ENCODE results near the gene PCSK6. TPM values are rescaled to one million over a fixed set of nuclear protein-coding genes. Genes with fewer than 3 reads are reported as not detected.

Gene PCSK6
- total RNA-seq, 1 donor from 2014 or later: 3.8 TPM

DNA sequence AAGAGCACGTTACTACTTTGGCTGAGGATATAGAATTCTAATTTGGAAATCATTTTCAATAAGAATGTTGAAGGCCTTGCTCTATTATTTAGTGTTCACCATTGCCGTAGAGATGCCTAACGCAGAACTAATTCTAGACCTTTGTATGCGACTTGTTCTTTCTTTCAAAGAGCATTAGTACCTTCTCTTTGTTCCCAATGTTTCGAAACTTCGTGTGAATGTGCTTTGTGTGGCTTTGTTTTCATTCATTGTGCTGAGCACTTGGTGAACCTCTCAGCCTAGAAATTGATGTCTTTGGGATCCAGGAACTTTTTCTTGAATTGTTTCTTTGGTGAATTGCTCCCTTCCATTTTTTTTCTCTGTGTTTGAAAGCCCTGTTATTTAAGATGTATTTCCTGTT lies 19.8 kb upstream of the PCSK6 start:
- Mint-ChIP-seq H3K4me3 (ENCODE audit: unreplicated experiment) (no peak overlapping the region), H3K4me1 (ENCODE audit: low read depth, unreplicated experiment) (peaks cover 2% of the 10 kb centered on the region), H3K27ac (ENCODE audit: unreplicated experiment) (no peak overlapping the region), H3K9me3 (ENCODE audit: unreplicated experiment) (no peaks in the 10 kb centered on the region), H3K36me3 (ENCODE audit: unreplicated experiment) (peaks cover 5% of the 10 kb centered on the region), H3K27me3 (ENCODE audit: unreplicated experiment) (peaks cover 2% of the 10 kb centered on the region)
- no peak for DNase-seq
- TF ChIP-seq, protein P1, sequence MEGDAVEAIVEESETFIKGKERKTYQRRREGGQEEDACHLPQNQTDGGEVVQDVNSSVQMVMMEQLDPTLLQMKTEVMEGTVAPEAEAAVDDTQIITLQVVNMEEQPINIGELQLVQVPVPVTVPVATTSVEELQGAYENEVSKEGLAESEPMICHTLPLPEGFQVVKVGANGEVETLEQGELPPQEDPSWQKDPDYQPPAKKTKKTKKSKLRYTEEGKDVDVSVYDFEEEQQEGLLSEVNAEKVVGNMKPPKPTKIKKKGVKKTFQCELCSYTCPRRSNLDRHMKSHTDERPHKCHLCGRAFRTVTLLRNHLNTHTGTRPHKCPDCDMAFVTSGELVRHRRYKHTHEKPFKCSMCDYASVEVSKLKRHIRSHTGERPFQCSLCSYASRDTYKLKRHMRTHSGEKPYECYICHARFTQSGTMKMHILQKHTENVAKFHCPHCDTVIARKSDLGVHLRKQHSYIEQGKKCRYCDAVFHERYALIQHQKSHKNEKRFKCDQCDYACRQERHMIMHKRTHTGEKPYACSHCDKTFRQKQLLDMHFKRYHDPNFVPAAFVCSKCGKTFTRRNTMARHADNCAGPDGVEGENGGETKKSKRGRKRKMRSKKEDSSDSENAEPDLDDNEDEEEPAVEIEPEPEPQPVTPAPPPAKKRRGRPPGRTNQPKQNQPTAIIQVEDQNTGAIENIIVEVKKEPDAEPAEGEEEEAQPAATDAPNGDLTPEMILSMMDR (IDR thresholded peaks at IDR 0.05; ENCODE audit: partially characterized antibody, unreplicated experiment): no peak

DNA sequence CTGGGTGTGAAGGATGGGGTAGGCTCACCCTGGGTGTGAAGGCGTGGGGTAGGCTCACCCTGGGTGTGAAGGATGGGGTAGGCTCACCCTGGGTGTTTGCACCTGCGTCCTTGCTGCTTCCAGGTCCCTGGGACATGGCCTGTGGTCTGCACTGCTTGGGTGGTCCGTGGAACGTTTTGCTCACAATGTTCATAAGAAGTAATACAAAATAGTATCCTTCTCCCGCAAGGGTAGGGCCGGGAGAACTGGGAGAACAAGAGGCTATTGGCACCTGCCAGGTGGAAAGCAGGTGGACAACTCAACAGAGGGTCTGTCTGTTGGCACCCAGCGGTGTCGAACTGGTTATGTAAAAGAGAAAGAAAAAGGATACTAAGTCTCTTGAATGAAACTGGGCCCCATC lies 17.0 kb upstream of the PCSK6 start:
- no peak overlapping the region for H3K4me3 Mint-ChIP-seq (ENCODE audit: unreplicated experiment)
- no peak for DNase-seq
- TF ChIP-seq, protein P1 (IDR thresholded peaks at IDR 0.05; ENCODE audit: partially characterized antibody, unreplicated experiment): no peak
- H3K9me3 Mint-ChIP-seq (ENCODE audit: unreplicated experiment): no peaks in the 10 kb centered on the region
- H3K27me3 Mint-ChIP-seq (ENCODE audit: unreplicated experiment): peaks cover 2% of the 10 kb centered on the region
- H3K36me3 Mint-ChIP-seq (ENCODE audit: unreplicated experiment): no peaks in the 10 kb centered on the region
- H3K4me1 Mint-ChIP-seq (ENCODE audit: low read depth, unreplicated experiment): peaks cover 2% of the 10 kb centered on the region
- H3K27ac Mint-ChIP-seq (ENCODE audit: unreplicated experiment): no peak overlapping the region

DNA sequence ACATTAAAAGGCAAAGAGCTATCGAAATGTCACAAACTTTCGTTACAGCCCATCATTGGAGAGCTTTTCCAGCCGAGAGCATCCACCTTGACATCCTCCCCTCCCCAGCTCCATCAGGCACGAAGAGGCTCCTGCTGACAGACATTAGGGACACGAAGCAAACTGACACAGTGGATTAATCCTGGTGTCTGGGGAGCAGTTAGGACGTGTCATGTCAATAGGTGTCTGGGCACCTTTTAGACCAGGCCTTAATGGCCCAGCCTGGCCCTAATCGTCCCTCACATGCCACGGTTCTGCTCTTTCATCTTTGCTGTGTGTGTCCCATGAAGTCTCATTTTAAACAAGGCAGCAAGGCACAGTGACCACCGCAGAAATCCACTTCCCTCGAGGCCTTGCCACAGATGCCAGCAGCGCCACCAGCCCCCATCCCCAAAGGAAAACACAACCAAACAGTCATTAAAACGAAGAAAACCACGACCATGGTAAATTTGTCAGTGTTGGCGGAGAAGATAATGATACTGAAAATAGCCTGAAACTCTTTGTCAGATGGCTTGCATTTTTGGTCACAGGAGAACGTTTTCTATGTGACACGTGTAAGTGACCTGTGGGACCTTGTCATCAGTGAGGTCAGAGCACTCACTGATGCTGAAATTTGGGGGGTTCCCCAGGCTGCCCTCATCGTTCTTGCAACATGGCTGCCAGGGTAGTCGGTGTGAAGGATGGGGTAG lies 16.3 kb upstream of the PCSK6 start:
- Mint-ChIP-seq H3K27me3 (ENCODE audit: unreplicated experiment) (peaks cover 4% of the 10 kb centered on the region), H3K4me3 (ENCODE audit: unreplicated experiment) (no peak overlapping the region), H3K36me3 (ENCODE audit: unreplicated experiment) (no peaks in the 10 kb centered on the region)

DNA sequence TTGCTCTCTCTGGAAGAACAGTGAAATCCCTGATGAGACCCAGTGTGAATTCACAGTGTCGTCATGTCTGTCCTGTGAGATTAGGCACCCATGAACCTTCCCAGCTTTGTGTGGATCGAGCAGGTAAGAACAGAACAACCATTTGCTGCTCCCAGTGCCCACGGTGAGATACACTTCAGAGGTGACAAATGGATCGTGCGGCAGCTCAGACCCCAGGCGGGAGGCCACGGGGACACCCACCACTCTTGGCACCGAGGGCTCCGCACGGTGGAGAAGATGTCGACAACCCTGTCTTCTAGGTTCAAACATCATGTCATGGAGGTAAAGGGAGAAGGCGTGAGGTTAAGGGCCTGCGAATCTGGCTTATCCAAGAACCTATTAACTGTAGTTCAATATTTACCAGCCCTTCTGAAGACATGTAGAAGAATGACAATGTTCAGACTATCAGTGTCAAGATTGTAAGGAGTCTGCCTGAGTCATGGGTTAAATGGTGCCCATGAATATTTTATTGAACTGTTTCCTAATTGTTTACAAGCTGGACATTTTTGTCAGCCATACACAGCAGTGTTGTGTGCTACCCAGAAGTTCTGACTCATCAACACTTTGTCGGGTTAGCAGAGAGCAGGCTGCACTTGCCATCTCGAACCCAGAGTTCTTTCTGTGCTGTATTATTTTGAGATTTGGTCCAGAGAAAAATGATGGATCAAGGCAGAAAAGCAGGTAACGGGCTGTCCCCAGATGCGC lies 15.5 kb upstream of the PCSK6 start:
- H3K4me1 Mint-ChIP-seq (ENCODE audit: low read depth, unreplicated experiment): peaks cover 4% of the 10 kb centered on the region
- H3K9me3 Mint-ChIP-seq (ENCODE audit: unreplicated experiment): no peaks in the 10 kb centered on the region
- peaks cover 4% of the 10 kb centered on the region for H3K27me3 Mint-ChIP-seq (ENCODE audit: unreplicated experiment)
- no peaks in the 10 kb centered on the region for H3K36me3 Mint-ChIP-seq (ENCODE audit: unreplicated experiment)
- H3K4me3 Mint-ChIP-seq (ENCODE audit: unreplicated experiment): no peak overlapping the region
- H3K27ac Mint-ChIP-seq (ENCODE audit: unreplicated experiment): no peak overlapping the region
- no peak for DNase-seq
- TF ChIP-seq, protein P1 (IDR thresholded peaks at IDR 0.05; ENCODE audit: partially characterized antibody, unreplicated experiment): no peak

More for the DNA sequence above, 16.3 kb upstream of the PCSK6 start:
- TF ChIP-seq, protein P1 (IDR thresholded peaks at IDR 0.05; ENCODE audit: partially characterized antibody, unreplicated experiment): no peak
- H3K4me1 Mint-ChIP-seq (ENCODE audit: low read depth, unreplicated experiment): peaks cover 2% of the 10 kb centered on the region
- H3K9me3 Mint-ChIP-seq (ENCODE audit: unreplicated experiment): no peaks in the 10 kb centered on the region
- DNase-seq: no peak
- H3K27ac Mint-ChIP-seq (ENCODE audit: unreplicated experiment): no peak overlapping the region

DNA sequence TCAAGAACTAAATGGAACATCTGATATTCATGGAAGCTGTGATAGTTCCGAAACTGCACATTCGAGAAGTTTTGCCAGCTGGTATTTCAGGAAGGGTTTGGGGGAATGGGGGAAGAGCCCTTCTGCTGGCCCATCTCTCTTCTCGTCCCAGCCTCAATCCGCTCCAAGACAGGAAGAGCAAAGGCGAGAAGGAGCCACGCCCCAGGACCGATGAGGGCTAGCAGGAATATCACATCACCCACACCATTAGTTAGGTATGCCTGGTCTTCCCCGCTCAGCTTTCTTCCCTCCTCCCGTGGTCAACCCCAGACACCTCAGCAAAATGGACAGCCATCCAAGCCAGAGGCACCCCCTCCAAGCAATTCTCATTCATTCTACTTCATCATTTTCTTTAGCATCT lies 14.9 kb upstream of the PCSK6 start:
- no peak overlapping the region for H3K27ac Mint-ChIP-seq (ENCODE audit: unreplicated experiment)
- no peak for DNase-seq
- peaks cover 2% of the 10 kb centered on the region for H3K9me3 Mint-ChIP-seq (ENCODE audit: unreplicated experiment)
- H3K4me3 Mint-ChIP-seq (ENCODE audit: unreplicated experiment): no peak overlapping the region
- H3K4me1 Mint-ChIP-seq (ENCODE audit: low read depth, unreplicated experiment): peaks cover 6% of the 10 kb centered on the region
- TF ChIP-seq, protein P1 (IDR thresholded peaks at IDR 0.05; ENCODE audit: partially characterized antibody, unreplicated experiment): no peak
- H3K36me3 Mint-ChIP-seq (ENCODE audit: unreplicated experiment): no peaks in the 10 kb centered on the region
- peaks cover 4% of the 10 kb centered on the region for H3K27me3 Mint-ChIP-seq (ENCODE audit: unreplicated experiment)

All from glutamatergic neuron (in vitro differentiated cells).